H1 (cell line): ENCODE measurements around the gene SLC8B1. TPM values are rescaled to one million over a fixed set of nuclear protein-coding genes. Genes with fewer than 3 reads are reported as not detected.

Source experiments
- CTCF ChIA-PET: fragments of 300-600 bp; sonication (Branson Sonifier 250); formaldehyde crosslinking; loops from one replicate; lab custom pipeline; 2021; ENCODE audit not compliant: partially characterized antibody; lab: Charles Lee
- POLR2A ChIA-PET: fragments of 300-600 bp; sonication (Branson Sonifier 250); formaldehyde crosslinking; loops from one replicate; lab custom pipeline; 2021; ENCODE audit warnings: inconsistent platforms; ENCODE audit not compliant: partially characterized antibody; lab: Charles Lee
- DNase-seq, 2 experiments: peaks; one replicate each; pipeline versions ENCODE4 v3.0.0 to v3.0.0-alpha.2; 2010 to 2022; ENCODE audit warnings: low spot score in 2 of 2, low read depth in 1 of 2, mixed read lengths in 1 of 2
- FAIRE-seq: peaks from 2 replicates; lab custom pipeline; 2011; peaks lifted over from hg19 to GRCh38; lab: Jason Lieb, UNC
- H2AFZ ChIP-seq: 2 replicates; pipeline ENCODE4 v1.8.1; 2012; ENCODE audit warnings: low read length, inconsistent platforms
- H2AK5ac ChIP-seq: 2 replicates; pipeline ENCODE4 v1.6.1; 2013; ENCODE audit warnings: low read depth, low read length
- H2BK120ac ChIP-seq: replicated peaks from 2 replicates; pipeline ENCODE3; 2013; ENCODE audit warnings: low read depth, low read length, inconsistent platforms
- H2BK12ac ChIP-seq: 2 replicates; pipeline ENCODE4 v1.6.1; 2013; ENCODE audit warnings: low read depth, low read length
- H2BK15ac ChIP-seq: 2 replicates; pipeline ENCODE4 v1.6.1; 2013; ENCODE audit warnings: low read length
- H2BK20ac ChIP-seq: 2 replicates; pipeline ENCODE4 v1.6.1; 2013; ENCODE audit warnings: low read length
- H2BK5ac ChIP-seq: 2 replicates; pipeline ENCODE4 v1.6.1; 2013; ENCODE audit warnings: low read depth, low read length
- H3K14ac ChIP-seq: 2 replicates; pipeline ENCODE4 v1.6.1; 2013; ENCODE audit warnings: inconsistent platforms; ENCODE audit not compliant: insufficient read length
- H3K18ac ChIP-seq: 2 replicates; pipeline ENCODE4 v1.6.1; 2013; ENCODE audit warnings: low read length; ENCODE audit errors: extremely low read depth
- H3K23ac ChIP-seq: 2 replicates; pipeline ENCODE4 v1.6.1; 2013; ENCODE audit warnings: inconsistent platforms; ENCODE audit not compliant: insufficient read length
- H3K23me2 ChIP-seq: 2 replicates; pipeline ENCODE4 v1.6.1; 2013; ENCODE audit warnings: low read depth, low read length
- H3K27ac ChIP-seq: 2 replicates; pipeline ENCODE4 v1.6.1; 2011; ENCODE audit warnings: low read depth, low read length, inconsistent platforms
- H3K27me3 ChIP-seq, 4 experiments: replicated peaks in 1 of 4; 1 replicate in 1 of 4; 2 replicates in 3 of 4; pipeline versions ENCODE4 v1.6.1 to v1.8.1; 2011 to 2013; ENCODE audit warnings: low read length in 3 of 4, mild to moderate bottlenecking in 3 of 4, inconsistent platforms in 2 of 4, mixed read lengths in 2 of 4, moderate library complexity in 1 of 4; ENCODE audit not compliant: control insufficient read depth in 3 of 4, insufficient read depth in 3 of 4; ENCODE audit errors: extremely low read depth in 1 of 4
- H3K36me3 ChIP-seq, 4 experiments: 2 replicates each; pipeline versions ENCODE4 v1.6.1 to v1.8.1; 2011 to 2013; ENCODE audit warnings: mild to moderate bottlenecking in 4 of 4, low read length in 3 of 4, moderate library complexity in 2 of 4, control low read depth in 1 of 4, inconsistent platforms in 1 of 4; ENCODE audit not compliant: insufficient read depth in 4 of 4, control insufficient read depth in 2 of 4
- H3K4ac ChIP-seq: replicated peaks from 2 replicates; pipeline ENCODE3; 2013; ENCODE audit warnings: low read length, low read depth, mixed read lengths, inconsistent platforms; ENCODE audit not compliant: insufficient read length
- H3K4me1 ChIP-seq, 4 experiments: replicated peaks in 1 of 4; 1 replicate in 1 of 4; 2 replicates in 3 of 4; pipeline versions ENCODE4 v1.6.1 to v1.8.1; 2011 to 2013; ENCODE audit warnings: low read length in 3 of 4, inconsistent platforms in 2 of 4, mixed read lengths in 1 of 4; ENCODE audit not compliant: insufficient read depth in 4 of 4, control insufficient read depth in 3 of 4
- H3K4me2 ChIP-seq, 2 experiments: 2 replicates each; pipeline versions ENCODE4 v1.6.1 to v1.8.1; 2011 to 2013; ENCODE audit warnings: low read depth in 2 of 2, low read length in 2 of 2, control low read depth in 1 of 2, inconsistent platforms in 1 of 2, mild to moderate bottlenecking in 1 of 2; ENCODE audit not compliant: insufficient read depth in 1 of 2
- H3K4me3 ChIP-seq, 4 experiments: fragments of 200-600, 300-600 bp in 1 of 4; sonication (generic), shearing (Covaris generic), sonication (Bioruptor Twin) in 1 of 4; 2 replicates each; pipeline versions ENCODE4 v1.5.1 to v1.8.1; 2011 to 2016; ENCODE audit warnings: low read length in 4 of 4, low read depth in 3 of 4, control low read depth in 2 of 4, inconsistent platforms in 2 of 4, mild to moderate bottlenecking in 2 of 4, mixed read lengths in 1 of 4, moderate library complexity in 1 of 4; ENCODE audit not compliant: insufficient read depth in 2 of 4; ENCODE audit errors: extremely low read depth in 1 of 4
- H3K56ac ChIP-seq: replicated peaks from 2 replicates; pipeline ENCODE3; 2013; ENCODE audit warnings: low read depth, mild to moderate bottlenecking, mixed read lengths, low read length, inconsistent platforms; ENCODE audit not compliant: insufficient read length
- H3K79me1 ChIP-seq: 2 replicates; pipeline ENCODE4 v1.6.1; 2013; ENCODE audit warnings: low read depth, low read length, control low read depth
- H3K79me2 ChIP-seq, 2 experiments: 2 replicates each; pipeline versions ENCODE4 v1.6.1 to v1.8.1; 2012 to 2013; ENCODE audit warnings: low read length in 2 of 2, mild to moderate bottlenecking in 2 of 2, inconsistent platforms in 1 of 2; ENCODE audit not compliant: insufficient read depth in 2 of 2, control insufficient read depth in 1 of 2
- H3K9ac ChIP-seq, 4 experiments: replicated peaks in 1 of 4; 1 replicate in 1 of 4; 2 replicates in 3 of 4; pipeline versions ENCODE4 v1.6.1 to v1.8.1; 2011 to 2013; ENCODE audit warnings: low read depth in 3 of 4, low read length in 3 of 4, control low read depth in 2 of 4, mild to moderate bottlenecking in 2 of 4, moderate library complexity in 2 of 4, inconsistent platforms in 1 of 4; ENCODE audit errors: extremely low read depth in 1 of 4
- H3K9me3 ChIP-seq, 2 experiments: 2 replicates each; pipeline versions ENCODE4 v1.6.1 to v1.8.1; 2012 to 2013; ENCODE audit warnings: mild to moderate bottlenecking in 2 of 2, moderate library complexity in 2 of 2, control low read depth in 1 of 2, inconsistent platforms in 1 of 2, low read depth in 1 of 2, low read length in 1 of 2, mixed read lengths in 1 of 2; ENCODE audit not compliant: insufficient read depth in 2 of 2
- H4K20me1 ChIP-seq, 2 experiments: replicated peaks in 1 of 2; 2 replicates each; pipeline versions ENCODE3 to v1.8.1; 2011 to 2013; ENCODE audit warnings: inconsistent platforms in 2 of 2, low read length in 2 of 2, mild to moderate bottlenecking in 1 of 2; ENCODE audit not compliant: insufficient read depth in 2 of 2, control insufficient read depth in 1 of 2
- H4K5ac ChIP-seq: 2 replicates; pipeline ENCODE4 v1.6.1; 2013; ENCODE audit warnings: low read length, low read depth, mixed read lengths, inconsistent platforms; ENCODE audit not compliant: insufficient read length
- H4K8ac ChIP-seq: 2 replicates; pipeline ENCODE4 v1.8.0; 2013; ENCODE audit warnings: mild to moderate bottlenecking, moderate library complexity, low read length, inconsistent platforms; ENCODE audit not compliant: insufficient read depth; ENCODE audit errors: extremely low read depth
- H4K91ac ChIP-seq: replicated peaks from 2 replicates; pipeline ENCODE3; 2013; ENCODE audit warnings: low read length, mixed read lengths, inconsistent platforms; ENCODE audit not compliant: insufficient read length
- EGR1 ChIP-seq: IDR thresholded peaks from 2 replicates; pipeline ENCODE4 v1.6.1; 2011; ENCODE audit warnings: low read depth, low read length, borderline replicate concordance
- POLR2A ChIP-seq, 2 experiments: IDR thresholded peaks; 1 replicate in 1 of 2; 2 replicates in 1 of 2; pipeline ENCODE4 v1.6.1; 2011; ENCODE audit warnings: low read depth in 2 of 2, low read length in 2 of 2, mild to moderate bottlenecking in 2 of 2; ENCODE audit errors: control extremely low read depth in 1 of 2
- POLR2AphosphoS5 ChIP-seq: IDR thresholded peaks from 2 replicates; pipeline ENCODE4 v1.6.1; 2011; ENCODE audit warnings: low read depth, low read length
- SRF ChIP-seq: IDR thresholded peaks from 2 replicates; pipeline ENCODE4 v1.6.1; 2011; ENCODE audit warnings: mild to moderate bottlenecking, low read depth, low read length, moderate library complexity
- polyA plus RNA-seq, 7 experiments: library from polyadenylated mRNA; depleted of rRNA in 3 of 7; stranded (reverse) in 5 of 7; unstranded in 2 of 7; fragments of >200 nt in 5 of 7; fragments of 200-250 nt in 2 of 7; gene quantifications; 1 replicate in 5 of 7; 2 replicates in 1 of 7; 4 replicates in 1 of 7; pipeline versions ENCODE4 v1.2.1 to v1.2.3, GENCODE V29; 2011 to 2013; ENCODE audit warnings: missing spikeins in 2 of 7, mixed read lengths in 2 of 7
- total RNA-seq: library from RNA; stranded (reverse); fragmentation: NEBNext Ultra II Directional; extraction: Animal tissue kit (Norgen Biotek cat#: 25700); gene quantifications from 2 replicates; pipeline ENCODE4 v1.2.1, GENCODE V29; 2021

Gene SLC8B1
- total and polyA plus RNA-seq, 2 of the 8 experiments (the other 6 are each of a cell fraction or from before 2014, with no cell fraction given), result 11.2 to 19.1 TPM

- Histone ChIP-seq H3K23ac (no peak overlapping the region), H3K4me2 (no peak overlapping the region), H2AFZ (no peak overlapping the region), H4K91ac (no peak overlapping the region), H3K56ac (no peak overlapping the region), H3K27ac (no peak overlapping the region), H4K5ac (no peak overlapping the region), H3K79me1 (no peaks in the 10 kb centered on the region), H2BK15ac (no peak overlapping the region), H3K4ac (no peak overlapping the region), H3K14ac (no peak overlapping the region), H3K4me3 (no peak overlapping the region), H2AK5ac (no peak overlapping the region), H3K23me2 (no peaks in the 10 kb centered on the region), H3K27me3 (no peaks in the 10 kb centered on the region), H2BK120ac (no peak overlapping the region), H3K9me3 (no peaks in the 10 kb centered on the region), H3K4me1 (peaks cover 0 to 3% (median 0%) of the 10 kb centered on the region in 4 experiments; a peak in 4 of 7 replicates), H3K79me2 (no peaks in the 10 kb centered on the region), H3K9ac (no peak overlapping the region), H4K8ac (no peak overlapping the region), H2BK5ac (no peak overlapping the region), H3K36me3 (no peaks in the 10 kb centered on the region), H4K20me1 (no peaks in the 10 kb centered on the region), H2BK12ac (no peak overlapping the region), H3K18ac (no peak overlapping the region), H2BK20ac (no peak overlapping the region)
- DNase-seq, result no peak
- ChIA-PET CTCF (interaction anchor here (0.7 to 2.2 kb wide), 3 partner anchors 83 to 168 kb away, joined by 3 to 6 read pairs (median 6); no protein-coding TSS in a partner anchor), POLR2A (interaction anchor here (1.5 to 2.5 kb wide), 2 partner anchors 11 to 15 kb away, joined by 3 to 14 read pairs; no protein-coding TSS in a partner anchor)
- FAIRE-seq, result no peak
- TF ChIP-seq SRF, result no peak
- no peak for TF ChIP-seq EGR1
- no peak for TF ChIP-seq POLR2A (IDR thresholded peaks at IDR 0.05; ENCODE audit: control extremely low read depth in 1 of 2, low read depth in 2 of 2, low read length in 2 of 2)
- TF ChIP-seq POLR2AphosphoS5, result no peak
Observed at GRCh38 chr12:113257564-113257963, 77.3 kb downstream of the SLC8B1 start.
